ENCODE measurements around the gene FAM174C.

Gene FAM174C

DNA sequence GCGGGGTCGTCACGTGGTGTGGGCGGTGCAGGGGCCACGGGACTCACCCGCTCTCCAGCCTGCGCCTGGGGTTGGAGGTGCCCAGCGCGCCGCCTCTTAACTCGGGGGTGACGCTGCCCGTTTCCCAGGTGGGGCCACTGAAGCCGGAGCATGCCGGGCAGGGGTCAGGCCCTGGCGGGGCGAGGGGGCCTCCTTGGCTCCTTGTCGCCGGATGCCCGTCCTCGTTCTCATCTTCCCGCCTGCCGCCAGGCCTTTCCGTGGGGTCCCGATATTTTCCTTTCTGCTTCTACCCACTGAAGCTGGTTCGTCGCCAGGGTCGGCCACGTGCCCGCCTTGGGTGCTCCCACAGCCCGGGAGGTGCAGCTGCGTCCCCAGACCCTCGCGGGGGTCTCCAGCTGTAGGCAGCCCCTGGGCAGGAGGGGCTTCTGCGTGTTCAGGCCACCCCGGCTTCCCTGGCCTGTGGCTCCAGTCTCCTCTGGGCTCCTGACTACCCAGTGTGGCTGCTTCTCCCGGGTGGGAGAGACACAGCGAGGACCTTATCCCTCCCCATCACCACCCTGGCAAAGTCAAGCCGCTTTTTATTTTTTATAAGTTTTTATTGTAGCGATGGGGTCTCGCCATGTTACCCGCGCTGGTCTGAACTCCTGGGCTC lies 772 bp downstream of the FAM174C start (continued):
- TF ChIP-seq, protein P1, sequence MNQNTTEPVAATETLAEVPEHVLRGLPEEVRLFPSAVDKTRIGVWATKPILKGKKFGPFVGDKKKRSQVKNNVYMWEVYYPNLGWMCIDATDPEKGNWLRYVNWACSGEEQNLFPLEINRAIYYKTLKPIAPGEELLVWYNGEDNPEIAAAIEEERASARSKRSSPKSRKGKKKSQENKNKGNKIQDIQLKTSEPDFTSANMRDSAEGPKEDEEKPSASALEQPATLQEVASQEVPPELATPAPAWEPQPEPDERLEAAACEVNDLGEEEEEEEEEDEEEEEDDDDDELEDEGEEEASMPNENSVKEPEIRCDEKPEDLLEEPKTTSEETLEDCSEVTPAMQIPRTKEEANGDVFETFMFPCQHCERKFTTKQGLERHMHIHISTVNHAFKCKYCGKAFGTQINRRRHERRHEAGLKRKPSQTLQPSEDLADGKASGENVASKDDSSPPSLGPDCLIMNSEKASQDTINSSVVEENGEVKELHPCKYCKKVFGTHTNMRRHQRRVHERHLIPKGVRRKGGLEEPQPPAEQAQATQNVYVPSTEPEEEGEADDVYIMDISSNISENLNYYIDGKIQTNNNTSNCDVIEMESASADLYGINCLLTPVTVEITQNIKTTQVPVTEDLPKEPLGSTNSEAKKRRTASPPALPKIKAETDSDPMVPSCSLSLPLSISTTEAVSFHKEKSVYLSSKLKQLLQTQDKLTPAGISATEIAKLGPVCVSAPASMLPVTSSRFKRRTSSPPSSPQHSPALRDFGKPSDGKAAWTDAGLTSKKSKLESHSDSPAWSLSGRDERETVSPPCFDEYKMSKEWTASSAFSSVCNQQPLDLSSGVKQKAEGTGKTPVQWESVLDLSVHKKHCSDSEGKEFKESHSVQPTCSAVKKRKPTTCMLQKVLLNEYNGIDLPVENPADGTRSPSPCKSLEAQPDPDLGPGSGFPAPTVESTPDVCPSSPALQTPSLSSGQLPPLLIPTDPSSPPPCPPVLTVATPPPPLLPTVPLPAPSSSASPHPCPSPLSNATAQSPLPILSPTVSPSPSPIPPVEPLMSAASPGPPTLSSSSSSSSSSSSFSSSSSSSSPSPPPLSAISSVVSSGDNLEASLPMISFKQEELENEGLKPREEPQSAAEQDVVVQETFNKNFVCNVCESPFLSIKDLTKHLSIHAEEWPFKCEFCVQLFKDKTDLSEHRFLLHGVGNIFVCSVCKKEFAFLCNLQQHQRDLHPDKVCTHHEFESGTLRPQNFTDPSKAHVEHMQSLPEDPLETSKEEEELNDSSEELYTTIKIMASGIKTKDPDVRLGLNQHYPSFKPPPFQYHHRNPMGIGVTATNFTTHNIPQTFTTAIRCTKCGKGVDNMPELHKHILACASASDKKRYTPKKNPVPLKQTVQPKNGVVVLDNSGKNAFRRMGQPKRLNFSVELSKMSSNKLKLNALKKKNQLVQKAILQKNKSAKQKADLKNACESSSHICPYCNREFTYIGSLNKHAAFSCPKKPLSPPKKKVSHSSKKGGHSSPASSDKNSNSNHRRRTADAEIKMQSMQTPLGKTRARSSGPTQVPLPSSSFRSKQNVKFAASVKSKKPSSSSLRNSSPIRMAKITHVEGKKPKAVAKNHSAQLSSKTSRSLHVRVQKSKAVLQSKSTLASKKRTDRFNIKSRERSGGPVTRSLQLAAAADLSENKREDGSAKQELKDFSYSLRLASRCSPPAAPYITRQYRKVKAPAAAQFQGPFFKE (tag by site-specific recombination; IDR thresholded peaks at IDR 0.05; ENCODE audit: borderline replicate concordance) = no peak
- peak; percentile 86 for TF ChIP-seq SP3 (tag by site-specific recombination; IDR thresholded peaks at IDR 0.05)
- TF ChIP-seq ZNF335 (tag by site-specific recombination; conservative IDR thresholded peaks at IDR 0.05) = peak; percentile 97
- no peak for TF ChIP-seq ZNF223 (tag by site-specific recombination; IDR thresholded peaks at IDR 0.05)
- no peak for TF ChIP-seq ZNF138 (tag by site-specific recombination; IDR thresholded peaks at IDR 0.05; ENCODE audit: borderline replicate concordance)
- no peak for TF ChIP-seq FEZF1 (tag by site-specific recombination; IDR thresholded peaks at IDR 0.05)
- no peak for TF ChIP-seq ZNF830 (tag by site-specific recombination; IDR thresholded peaks at IDR 0.05; ENCODE audit: low read depth)
- TF ChIP-seq ZNF837 (tag by site-specific recombination; IDR thresholded peaks at IDR 0.05) = no peak
- TF ChIP-seq, protein P2, sequence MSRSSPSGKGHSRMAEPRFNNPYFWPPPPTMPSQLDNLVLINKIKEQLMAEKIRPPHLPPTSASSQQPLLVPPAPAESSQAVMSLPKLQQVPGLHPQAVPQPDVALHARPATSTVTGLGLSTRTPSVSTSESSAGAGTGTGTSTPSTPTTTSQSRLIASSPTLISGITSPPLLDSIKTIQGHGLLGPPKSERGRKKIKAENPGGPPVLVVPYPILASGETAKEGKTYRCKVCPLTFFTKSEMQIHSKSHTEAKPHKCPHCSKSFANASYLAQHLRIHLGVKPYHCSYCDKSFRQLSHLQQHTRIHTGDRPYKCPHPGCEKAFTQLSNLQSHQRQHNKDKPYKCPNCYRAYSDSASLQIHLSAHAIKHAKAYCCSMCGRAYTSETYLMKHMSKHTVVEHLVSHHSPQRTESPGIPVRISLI (tag by site-specific recombination; IDR thresholded peaks at IDR 0.05) = no peak
- TF ChIP-seq, protein P3, sequence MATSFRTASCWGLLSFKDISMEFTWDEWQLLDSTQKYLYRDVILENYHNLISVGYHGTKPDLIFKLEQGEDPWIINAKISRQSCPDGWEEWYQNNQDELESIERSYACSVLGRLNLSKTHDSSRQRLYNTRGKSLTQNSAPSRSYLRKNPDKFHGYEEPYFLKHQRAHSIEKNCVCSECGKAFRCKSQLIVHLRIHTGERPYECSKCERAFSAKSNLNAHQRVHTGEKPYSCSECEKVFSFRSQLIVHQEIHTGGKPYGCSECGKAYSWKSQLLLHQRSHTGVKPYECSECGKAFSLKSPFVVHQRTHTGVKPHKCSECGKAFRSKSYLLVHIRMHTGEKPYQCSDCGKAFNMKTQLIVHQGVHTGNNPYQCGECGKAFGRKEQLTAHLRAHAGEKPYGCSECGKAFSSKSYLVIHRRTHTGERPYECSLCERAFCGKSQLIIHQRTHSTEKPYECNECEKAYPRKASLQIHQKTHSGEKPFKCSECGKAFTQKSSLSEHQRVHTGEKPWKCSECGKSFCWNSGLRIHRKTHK (tag by site-specific recombination; IDR thresholded peaks at IDR 0.05) = no peak
- TF ChIP-seq YY1 (tag by site-specific recombination; IDR thresholded peaks at IDR 0.05) = no peak
- TF ChIP-seq, protein P4, sequence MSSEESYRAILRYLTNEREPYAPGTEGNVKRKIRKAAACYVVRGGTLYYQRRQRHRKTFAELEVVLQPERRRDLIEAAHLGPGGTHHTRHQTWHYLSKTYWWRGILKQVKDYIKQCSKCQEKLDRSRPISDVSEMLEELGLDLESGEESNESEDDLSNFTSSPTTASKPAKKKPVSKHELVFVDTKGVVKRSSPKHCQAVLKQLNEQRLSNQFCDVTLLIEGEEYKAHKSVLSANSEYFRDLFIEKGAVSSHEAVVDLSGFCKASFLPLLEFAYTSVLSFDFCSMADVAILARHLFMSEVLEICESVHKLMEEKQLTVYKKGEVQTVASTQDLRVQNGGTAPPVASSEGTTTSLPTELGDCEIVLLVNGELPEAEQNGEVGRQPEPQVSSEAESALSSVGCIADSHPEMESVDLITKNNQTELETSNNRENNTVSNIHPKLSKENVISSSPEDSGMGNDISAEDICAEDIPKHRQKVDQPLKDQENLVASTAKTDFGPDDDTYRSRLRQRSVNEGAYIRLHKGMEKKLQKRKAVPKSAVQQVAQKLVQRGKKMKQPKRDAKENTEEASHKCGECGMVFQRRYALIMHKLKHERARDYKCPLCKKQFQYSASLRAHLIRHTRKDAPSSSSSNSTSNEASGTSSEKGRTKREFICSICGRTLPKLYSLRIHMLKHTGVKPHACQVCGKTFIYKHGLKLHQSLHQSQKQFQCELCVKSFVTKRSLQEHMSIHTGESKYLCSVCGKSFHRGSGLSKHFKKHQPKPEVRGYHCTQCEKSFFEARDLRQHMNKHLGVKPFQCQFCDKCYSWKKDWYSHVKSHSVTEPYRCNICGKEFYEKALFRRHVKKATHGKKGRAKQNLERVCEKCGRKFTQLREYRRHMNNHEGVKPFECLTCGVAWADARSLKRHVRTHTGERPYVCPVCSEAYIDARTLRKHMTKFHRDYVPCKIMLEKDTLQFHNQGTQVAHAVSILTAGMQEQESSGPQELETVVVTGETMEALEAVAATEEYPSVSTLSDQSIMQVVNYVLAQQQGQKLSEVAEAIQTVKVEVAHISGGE (tag by site-specific recombination; conservative IDR thresholded peaks at IDR 0.05; ENCODE audit: low read depth) = no peak
- no peak for TF ChIP-seq ZNF350 (tag by site-specific recombination; IDR thresholded peaks at IDR 0.05)
- no peak for TF ChIP-seq ZNF561 (tag by site-specific recombination; IDR thresholded peaks at IDR 0.05; ENCODE audit: borderline replicate concordance)
- no peak for TF ChIP-seq ZNF155 (tag by site-specific recombination; IDR thresholded peaks at IDR 0.05)
- TF ChIP-seq ZFP3 (tag by site-specific recombination; IDR thresholded peaks at IDR 0.05; ENCODE audit: low read depth) = no peak
- TF ChIP-seq ZNF610 (tag by site-specific recombination; IDR thresholded peaks at IDR 0.05; ENCODE audit: borderline replicate concordance) = no peak
